ENCODE results near the gene RAD23B.
"Not testable (repeated sequence)": the region's sequence is repeated elsewhere in the genome, so short reads cannot be mapped to it uniquely, and the experiment has no call there.

RAD23B gene

DNA sequence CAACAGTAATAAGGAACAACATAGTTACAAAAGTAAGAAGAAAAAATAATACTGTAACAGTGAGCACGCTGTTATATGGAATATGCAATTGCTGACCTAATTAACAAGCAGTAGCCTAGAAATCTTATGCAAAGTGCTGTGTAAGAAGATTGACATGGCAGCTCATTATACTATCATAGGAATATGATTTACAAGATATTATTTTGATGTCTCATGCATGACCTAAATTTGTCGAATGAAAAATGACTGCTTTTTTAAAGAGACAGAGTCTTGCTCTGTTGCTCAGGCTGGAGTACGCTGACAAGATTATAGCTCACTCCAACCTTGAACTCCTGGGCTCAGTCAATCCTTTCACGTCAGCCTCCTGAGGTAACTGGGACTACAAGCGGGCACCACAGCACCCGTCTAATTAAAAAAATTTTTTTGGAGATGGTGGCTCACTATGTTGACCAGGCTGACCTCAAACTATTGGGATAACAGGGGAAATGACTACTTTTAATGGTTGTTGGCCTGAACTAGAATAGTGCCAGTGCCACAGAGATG is 10.5 kb downstream of the RAD23B start:
- no peak for DNase-seq (ENCODE audit: low read depth)

DNA sequence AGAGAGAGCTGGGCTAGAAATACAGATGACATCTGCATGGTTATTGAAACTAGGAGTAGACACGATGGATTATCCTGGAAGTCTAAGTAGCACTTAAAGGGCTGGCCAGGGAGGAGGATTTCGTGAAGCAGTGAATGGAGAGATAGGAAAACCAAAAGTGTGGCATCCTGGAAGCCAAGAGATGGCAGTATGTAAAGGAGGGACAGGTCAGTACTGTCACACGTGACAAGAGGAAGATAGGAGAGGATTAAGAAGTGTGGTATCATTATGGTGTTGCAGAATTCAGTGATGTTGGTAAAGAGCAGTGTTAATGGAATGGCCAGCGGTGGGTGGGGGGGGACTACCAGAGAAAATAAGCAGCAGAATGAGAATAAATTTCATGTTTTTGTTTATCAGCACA is 11.7 kb downstream of the RAD23B start:
- no peak for DNase-seq (ENCODE audit: low read depth)

GRCh38 chr9:107295995-107296394 is 12.9 kb downstream of the RAD23B start:
- no peak for DNase-seq (ENCODE audit: low read depth)

DNA sequence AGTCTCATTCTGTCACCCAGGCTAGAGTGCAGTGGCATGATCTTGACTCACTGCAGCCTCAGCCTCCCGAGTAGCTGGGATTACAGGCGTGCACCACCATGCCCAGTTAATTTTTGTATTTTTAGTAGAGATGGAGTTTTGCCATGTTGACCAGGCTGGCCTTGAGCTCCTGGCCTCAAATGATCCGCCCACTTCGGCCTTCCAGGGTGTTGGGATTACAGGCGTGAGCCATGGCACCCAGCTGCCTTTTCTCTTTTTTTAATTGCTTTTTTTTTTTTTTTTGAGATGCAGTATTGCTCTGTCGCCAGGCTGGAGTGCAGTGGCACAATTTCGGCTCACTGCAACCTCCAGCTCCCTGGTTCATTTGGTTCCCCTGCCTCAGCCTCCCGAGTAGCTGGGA is 13.5 kb downstream of the RAD23B start:
- DNase-seq (ENCODE audit: low read depth): not testable (repeated sequence)

DNA sequence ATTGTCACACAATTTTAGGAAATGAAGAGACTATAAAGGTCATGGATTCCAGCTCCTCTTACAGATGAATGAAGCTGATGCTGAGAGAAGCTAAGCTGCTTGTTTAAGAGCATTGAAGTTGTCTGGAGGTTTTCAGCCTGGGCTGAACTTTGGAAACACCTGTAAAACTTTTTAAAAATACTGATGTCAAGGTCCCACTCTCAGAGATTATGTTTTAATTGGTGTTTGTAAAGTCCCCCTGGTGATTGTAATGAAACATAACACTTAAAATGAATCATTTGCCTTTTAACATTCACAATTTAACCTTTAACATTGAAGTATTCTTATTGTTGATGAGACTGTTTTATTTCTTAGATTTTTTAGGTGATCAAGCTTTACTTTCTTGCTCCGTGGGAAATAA is 16.4 kb downstream of the RAD23B start:
- DNase-seq (ENCODE audit: low read depth): no peak

GRCh38 chr9:107306308-107306707 is 23.2 kb downstream of the RAD23B start:
- DNase-seq (ENCODE audit: low read depth): no peak

DNA sequence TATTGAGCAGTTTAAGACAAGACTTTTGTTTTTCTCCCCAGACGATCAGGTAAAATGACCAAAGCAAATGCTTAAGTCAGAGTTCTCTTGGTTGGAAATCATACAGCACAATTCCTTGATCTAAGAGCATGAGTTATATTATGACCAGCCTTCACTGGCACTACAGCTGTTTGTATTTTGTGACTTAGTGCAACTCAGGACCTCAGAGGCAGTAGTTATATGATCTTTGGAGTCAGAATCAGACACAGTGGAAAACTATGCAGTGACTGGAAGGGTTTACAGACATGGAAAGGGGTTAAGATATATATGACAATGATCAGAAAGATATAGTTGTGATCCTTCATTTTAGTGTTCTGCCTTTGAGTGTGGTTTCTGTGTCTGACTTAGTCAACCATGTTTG is 24.3 kb downstream of the RAD23B start:
- no peak for DNase-seq (ENCODE audit: low read depth)

DNA sequence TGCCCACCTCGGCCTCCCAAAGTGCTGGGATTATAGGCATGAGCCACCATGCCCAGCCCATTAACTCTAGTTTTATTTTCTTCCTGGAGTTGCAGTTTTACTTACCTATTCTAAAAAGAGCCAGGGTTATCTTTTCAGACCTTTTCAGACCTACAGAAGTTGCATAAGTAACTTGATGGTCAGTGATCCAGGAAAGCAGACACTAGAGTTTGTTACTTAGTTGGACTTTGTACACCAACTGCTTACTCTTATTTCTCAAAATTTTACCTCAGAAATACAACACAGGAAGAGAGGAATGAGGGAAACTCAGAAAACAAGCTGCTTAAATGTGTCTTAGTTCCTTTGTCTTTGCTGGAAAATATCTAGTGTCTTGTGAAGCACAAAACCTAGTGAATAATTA is 25.4 kb downstream of the RAD23B start:
- DNase-seq (ENCODE audit: low read depth): no peak

DNA sequence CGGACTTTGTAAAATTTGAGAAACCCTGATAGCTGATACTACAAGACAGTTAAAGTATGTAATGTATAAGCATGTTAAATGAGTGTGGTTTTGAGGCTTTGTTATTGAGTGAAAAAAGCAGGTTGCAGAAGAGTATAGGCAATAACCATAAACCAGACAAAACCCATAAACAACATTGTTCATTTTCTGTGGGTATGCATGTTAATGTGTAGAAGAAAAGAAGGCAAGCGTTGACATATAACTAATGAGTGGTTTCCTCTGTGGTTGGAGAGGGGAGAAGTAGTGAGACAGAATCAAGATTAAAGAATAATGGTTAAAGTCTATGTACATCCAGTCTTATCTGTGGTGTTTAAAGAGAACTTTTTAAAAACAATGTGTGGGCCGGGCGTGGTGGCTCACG is 26.2 kb downstream of the RAD23B start:
- no peak for DNase-seq (ENCODE audit: low read depth)

DNA sequence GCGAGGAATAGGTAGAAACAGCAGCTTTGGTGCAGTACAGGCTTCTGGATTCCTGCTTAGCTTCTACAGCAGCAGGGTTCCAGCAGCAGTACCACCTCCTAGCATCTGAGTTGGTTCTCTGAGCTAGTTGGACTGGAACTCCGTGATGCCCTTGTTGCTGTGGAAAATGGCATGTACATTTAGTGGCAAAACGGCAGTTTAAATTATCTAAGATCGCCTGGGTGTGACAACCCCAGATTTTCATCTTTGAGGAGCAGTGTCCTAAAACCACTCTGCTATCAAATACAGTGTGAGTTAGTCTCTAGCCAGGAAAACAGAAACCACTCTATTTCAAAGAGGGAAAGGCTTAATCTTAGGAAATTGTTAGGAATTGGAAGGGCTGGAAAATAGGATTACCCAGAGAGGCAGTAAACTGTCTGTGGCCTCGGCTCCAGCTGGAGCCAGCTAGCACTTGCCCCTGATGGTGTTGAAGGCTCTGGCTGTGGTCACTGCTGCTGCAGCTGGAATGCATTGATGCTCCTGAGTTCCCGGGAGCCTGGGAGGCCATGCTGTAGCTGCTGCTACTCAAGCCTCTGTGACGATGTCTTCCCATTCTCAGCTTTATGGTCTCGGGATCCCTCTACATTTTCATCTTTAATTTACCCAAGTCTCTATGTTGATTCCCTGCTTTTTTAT is 29.4 kb downstream of the RAD23B start:
- no peak for DNase-seq (ENCODE audit: low read depth)

DNA sequence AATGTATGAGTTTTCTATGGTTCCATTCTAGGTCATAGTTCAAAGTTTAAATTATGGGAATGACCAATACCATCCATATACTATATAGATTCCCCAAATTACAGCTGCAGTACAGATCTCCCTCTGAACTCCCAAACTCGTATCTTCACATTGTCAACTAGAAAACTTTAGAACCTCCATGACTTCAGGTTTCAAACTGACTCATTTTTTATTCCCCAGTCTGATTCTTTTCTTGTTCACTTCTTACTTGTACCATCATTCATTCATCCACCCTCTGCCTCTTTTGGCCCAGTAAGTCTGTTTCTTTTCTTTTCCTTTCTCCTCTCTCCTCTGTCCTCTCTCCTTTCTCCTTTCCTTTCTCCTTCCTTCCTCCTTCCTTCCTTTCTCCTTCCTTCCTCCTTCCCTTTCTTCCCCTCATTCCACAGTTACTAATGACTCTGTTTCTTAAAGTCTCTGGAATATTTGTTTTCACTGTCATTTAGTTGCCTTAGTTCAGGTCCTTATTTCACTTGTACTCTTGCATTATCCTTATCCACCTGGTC is 30.5 kb downstream of the RAD23B start:
- DNase-seq (ENCODE audit: low read depth): no peak

- DNase-seq (ENCODE audit: low read depth): no peak
These were observed 31.7 kb downstream of the RAD23B start for GRCh38 chr9:107314763-107315162.

DNA sequence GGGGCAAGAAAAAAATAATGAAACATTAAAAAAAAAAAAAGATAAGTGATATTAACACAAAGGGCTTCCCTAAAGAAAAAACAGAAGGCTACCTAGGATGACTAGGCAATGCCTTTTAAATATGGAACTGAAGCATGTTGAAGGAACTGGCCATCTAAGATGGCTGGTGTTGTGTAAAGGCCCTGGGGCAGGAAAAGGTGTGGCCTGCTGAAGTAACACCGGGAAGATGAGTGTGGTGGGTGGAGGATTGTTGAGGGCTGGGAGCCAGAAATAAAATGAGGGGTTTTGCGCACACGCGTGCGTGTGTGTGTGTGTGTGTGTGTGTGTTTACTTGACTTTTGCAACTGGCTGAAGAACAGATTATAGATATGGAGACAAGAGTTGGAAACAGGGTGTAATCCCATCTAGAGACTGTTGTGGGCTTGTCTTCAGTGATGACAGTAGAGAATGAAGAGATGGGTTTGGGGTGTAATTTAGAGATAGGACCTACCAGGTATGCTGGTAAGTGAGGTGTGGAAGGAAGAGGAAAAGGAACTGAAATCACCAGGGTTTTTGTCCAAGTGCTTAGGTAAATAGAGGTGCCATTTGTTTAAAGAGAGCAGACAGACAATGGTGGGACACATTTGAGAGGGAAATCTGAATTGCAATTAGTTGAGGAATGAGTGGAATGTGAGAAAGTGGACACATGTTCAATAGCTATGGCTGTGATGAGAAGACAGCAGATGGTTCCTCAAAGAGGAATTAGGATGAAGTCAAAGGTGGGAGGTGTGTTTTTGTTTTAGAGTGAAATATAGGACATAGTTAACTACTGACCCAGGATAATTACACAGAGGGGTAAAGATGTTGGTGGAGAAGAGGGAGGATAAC is 33.9 kb downstream of the RAD23B start:
- DNase-seq (ENCODE audit: low read depth): no peak

DNA sequence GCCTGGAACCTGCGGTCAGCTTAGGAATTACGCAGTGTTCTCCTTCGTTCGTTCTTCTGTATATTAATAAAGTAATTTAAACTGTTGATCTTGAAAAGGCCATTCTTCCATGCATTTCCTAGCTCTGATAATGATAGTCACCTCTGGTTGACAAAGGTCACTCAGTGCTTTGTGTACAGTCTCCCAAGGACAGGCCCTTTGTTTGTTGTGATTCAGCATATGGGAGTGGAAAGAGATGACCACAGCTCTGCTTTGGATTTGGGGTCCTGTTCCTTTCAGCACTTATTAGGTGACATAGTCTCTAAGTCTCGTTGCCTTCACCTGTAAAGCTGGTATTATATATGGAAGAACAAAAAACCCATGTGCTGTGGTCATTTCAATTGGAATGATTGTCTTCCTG is 39.6 kb downstream of the RAD23B start:
- DNase-seq (ENCODE audit: low read depth): no peak

GRCh38 chr9:107323836-107324585 is 40.9 kb downstream of the RAD23B start:
- no peak for DNase-seq (ENCODE audit: low read depth)

GRCh38 chr9:107325842-107326241 is 42.8 kb downstream of the RAD23B start:
- DNase-seq (ENCODE audit: low read depth): no peak

GRCh38 chr9:107328510-107328909 is 45.4 kb downstream of the RAD23B start:
- DNase-seq (ENCODE audit: low read depth): no peak

- no peak for DNase-seq (ENCODE audit: low read depth)
These were observed 47.3 kb downstream of the RAD23B start for GRCh38 chr9:107330420-107330819.

- no peak for DNase-seq (ENCODE audit: low read depth)
These were observed 49.8 kb downstream of the RAD23B start for GRCh38 chr9:107332883-107333282.

- DNase-seq (ENCODE audit: low read depth): no peak
These were observed 50.3 kb downstream of the RAD23B start for GRCh38 chr9:107333363-107333762.

- DNase-seq (ENCODE audit: low read depth): no peak
These were observed 51.2 kb downstream of the RAD23B start for GRCh38 chr9:107334103-107334776.

GRCh38 chr9:107335331-107335730 is 52.3 kb downstream of the RAD23B start:
- no peak for DNase-seq (ENCODE audit: low read depth)
